ENCODE results near the gene WDR90.

The WDR90 gene

GRCh38 chr16:625977-626765 lies 23.0 kb upstream of the WDR90 start:
- DNase-seq (ENCODE audit: low read depth in 4 of 4, low spot score in 1 of 4) = no peak

- no peak for DNase-seq (ENCODE audit: low read depth in 4 of 4, low spot score in 1 of 4)
Measured at GRCh38 chr16:626787-627453, 22.2 kb upstream of the WDR90 start.

GRCh38 chr16:627454-628239 lies 21.5 kb upstream of the WDR90 start:
- no peak for DNase-seq (ENCODE audit: low read depth in 4 of 4, low spot score in 1 of 4)

GRCh38 chr16:628321-629061 lies 20.7 kb upstream of the WDR90 start:
- DNase-seq (ENCODE audit: low read depth in 4 of 4, low spot score in 1 of 4) = no peak

- DNase-seq (ENCODE audit: low read depth in 4 of 4, low spot score in 1 of 4) = no peak
Measured at GRCh38 chr16:629185-629832, 19.9 kb upstream of the WDR90 start.

GRCh38 chr16:629833-630248 lies 19.3 kb upstream of the WDR90 start:
- DNase-seq (ENCODE audit: low read depth in 4 of 4, low spot score in 1 of 4) = no peak

- DNase-seq (ENCODE audit: low read depth in 4 of 4, low spot score in 1 of 4) = no peak
Measured at GRCh38 chr16:630249-630814, 18.8 kb upstream of the WDR90 start.

- no peak for DNase-seq (ENCODE audit: low read depth in 4 of 4, low spot score in 1 of 4)
Measured at GRCh38 chr16:630815-631405, 18.3 kb upstream of the WDR90 start, which contains the start of gene WFIKKN1. Gene WFIKKN1, plus strand, starts transcription at chr16:630985. Its CDS starts 269 bp downstream, at chr16:631254.

- DNase-seq (ENCODE audit: low read depth in 4 of 4, low spot score in 1 of 4) = no peak
Measured at GRCh38 chr16:631808-632358, 17.3 kb upstream of the WDR90 start.

GRCh38 chr16:632486-633335 lies 16.5 kb upstream of the WDR90 start:
- DNase-seq (ENCODE audit: low read depth in 4 of 4, low spot score in 1 of 4) = no peak

- DNase-seq (ENCODE audit: low read depth in 4 of 4, low spot score in 1 of 4) = no peak
Measured at GRCh38 chr16:633336-634050, 15.7 kb upstream of the WDR90 start.

- no peak for DNase-seq (ENCODE audit: low read depth in 4 of 4, low spot score in 1 of 4)
Measured at GRCh38 chr16:634051-634670, 15.0 kb upstream of the WDR90 start.

GRCh38 chr16:634996-635395 lies 14.2 kb upstream of the WDR90 start:
- DNase-seq (ENCODE audit: low read depth in 4 of 4, low spot score in 1 of 4) = no peak

- no peak for DNase-seq (ENCODE audit: low read depth in 4 of 4, low spot score in 1 of 4)
Measured at GRCh38 chr16:635573-636205, 13.5 kb upstream of the WDR90 start.

GRCh38 chr16:636206-637080 lies 12.7 kb upstream of the WDR90 start, which contains the start of gene METTL26:
Gene METTL26, minus strand, starts transcription at chr16:636305. Its CDS starts 15 bp downstream, at chr16:636290.
- peak; percentile 83 to 95 (median 87) for DNase-seq (ENCODE audit: low read depth in 4 of 4, low spot score in 1 of 4)
